ENCODE measurements around the gene STK38.

- no peak for TF ChIP-seq CTCF (IDR thresholded peaks at IDR 0.05)
- no peak for TF ChIP-seq EZH2 (IDR thresholded peaks at IDR 0.05; ENCODE audit: borderline replicate concordance, insufficient read depth, low read depth, low read length, poor library complexity, severe bottlenecking)
Observed at GRCh38 chr6:36525346-36525745, 21.9 kb downstream of the STK38 start.

Measured in B cell (primary cell).